H1 (cell line): ENCODE measurements around the gene BCL3. TPM values are rescaled to one million over a fixed set of nuclear protein-coding genes. Genes with fewer than 3 reads are reported as not detected.

Source experiments
- CTCF ChIA-PET: fragments of 300-600 bp; sonication (Branson Sonifier 250); formaldehyde crosslinking; loops from one replicate; lab custom pipeline; 2021; ENCODE audit not compliant: partially characterized antibody; lab: Charles Lee
- POLR2A ChIA-PET: fragments of 300-600 bp; sonication (Branson Sonifier 250); formaldehyde crosslinking; loops from one replicate; lab custom pipeline; 2021; ENCODE audit warnings: inconsistent platforms; ENCODE audit not compliant: partially characterized antibody; lab: Charles Lee
- DNase-seq, 2 experiments: peaks; one replicate each; pipeline versions ENCODE4 v3.0.0 to v3.0.0-alpha.2; 2010 to 2022; ENCODE audit warnings: low spot score in 2 of 2, low read depth in 1 of 2, mixed read lengths in 1 of 2
- FAIRE-seq: peaks from 2 replicates; lab custom pipeline; 2011; peaks lifted over from hg19 to GRCh38; lab: Jason Lieb, UNC
- H2AFZ ChIP-seq: 2 replicates; pipeline ENCODE4 v1.8.1; 2012; ENCODE audit warnings: low read length, inconsistent platforms
- H2AK5ac ChIP-seq: 2 replicates; pipeline ENCODE4 v1.6.1; 2013; ENCODE audit warnings: low read depth, low read length
- H2BK120ac ChIP-seq: replicated peaks from 2 replicates; pipeline ENCODE3; 2013; ENCODE audit warnings: low read depth, low read length, inconsistent platforms
- H2BK12ac ChIP-seq: 2 replicates; pipeline ENCODE4 v1.6.1; 2013; ENCODE audit warnings: low read depth, low read length
- H2BK15ac ChIP-seq: 2 replicates; pipeline ENCODE4 v1.6.1; 2013; ENCODE audit warnings: low read length
- H2BK20ac ChIP-seq: 2 replicates; pipeline ENCODE4 v1.6.1; 2013; ENCODE audit warnings: low read length
- H2BK5ac ChIP-seq: 2 replicates; pipeline ENCODE4 v1.6.1; 2013; ENCODE audit warnings: low read depth, low read length
- H3K14ac ChIP-seq: 2 replicates; pipeline ENCODE4 v1.6.1; 2013; ENCODE audit warnings: inconsistent platforms; ENCODE audit not compliant: insufficient read length
- H3K18ac ChIP-seq: 2 replicates; pipeline ENCODE4 v1.6.1; 2013; ENCODE audit warnings: low read length; ENCODE audit errors: extremely low read depth
- H3K23ac ChIP-seq: 2 replicates; pipeline ENCODE4 v1.6.1; 2013; ENCODE audit warnings: inconsistent platforms; ENCODE audit not compliant: insufficient read length
- H3K23me2 ChIP-seq: 2 replicates; pipeline ENCODE4 v1.6.1; 2013; ENCODE audit warnings: low read depth, low read length
- H3K27ac ChIP-seq: 2 replicates; pipeline ENCODE4 v1.6.1; 2011; ENCODE audit warnings: low read depth, low read length, inconsistent platforms
- H3K27me3 ChIP-seq, 4 experiments: replicated peaks in 1 of 4; 1 replicate in 1 of 4; 2 replicates in 3 of 4; pipeline versions ENCODE4 v1.6.1 to v1.8.1; 2011 to 2013; ENCODE audit warnings: low read length in 3 of 4, mild to moderate bottlenecking in 3 of 4, inconsistent platforms in 2 of 4, mixed read lengths in 2 of 4, moderate library complexity in 1 of 4; ENCODE audit not compliant: control insufficient read depth in 3 of 4, insufficient read depth in 3 of 4; ENCODE audit errors: extremely low read depth in 1 of 4
- H3K36me3 ChIP-seq, 4 experiments: 2 replicates each; pipeline versions ENCODE4 v1.6.1 to v1.8.1; 2011 to 2013; ENCODE audit warnings: mild to moderate bottlenecking in 4 of 4, low read length in 3 of 4, moderate library complexity in 2 of 4, control low read depth in 1 of 4, inconsistent platforms in 1 of 4; ENCODE audit not compliant: insufficient read depth in 4 of 4, control insufficient read depth in 2 of 4
- H3K4ac ChIP-seq: replicated peaks from 2 replicates; pipeline ENCODE3; 2013; ENCODE audit warnings: low read length, low read depth, mixed read lengths, inconsistent platforms; ENCODE audit not compliant: insufficient read length
- H3K4me1 ChIP-seq, 4 experiments: replicated peaks in 1 of 4; 1 replicate in 1 of 4; 2 replicates in 3 of 4; pipeline versions ENCODE4 v1.6.1 to v1.8.1; 2011 to 2013; ENCODE audit warnings: low read length in 3 of 4, inconsistent platforms in 2 of 4, mixed read lengths in 1 of 4; ENCODE audit not compliant: insufficient read depth in 4 of 4, control insufficient read depth in 3 of 4
- H3K4me2 ChIP-seq, 2 experiments: 2 replicates each; pipeline versions ENCODE4 v1.6.1 to v1.8.1; 2011 to 2013; ENCODE audit warnings: low read depth in 2 of 2, low read length in 2 of 2, control low read depth in 1 of 2, inconsistent platforms in 1 of 2, mild to moderate bottlenecking in 1 of 2; ENCODE audit not compliant: insufficient read depth in 1 of 2
- H3K4me3 ChIP-seq, 4 experiments: fragments of 200-600, 300-600 bp in 1 of 4; sonication (generic), shearing (Covaris generic), sonication (Bioruptor Twin) in 1 of 4; 2 replicates each; pipeline versions ENCODE4 v1.5.1 to v1.8.1; 2011 to 2016; ENCODE audit warnings: low read length in 4 of 4, low read depth in 3 of 4, control low read depth in 2 of 4, inconsistent platforms in 2 of 4, mild to moderate bottlenecking in 2 of 4, mixed read lengths in 1 of 4, moderate library complexity in 1 of 4; ENCODE audit not compliant: insufficient read depth in 2 of 4; ENCODE audit errors: extremely low read depth in 1 of 4
- H3K56ac ChIP-seq: replicated peaks from 2 replicates; pipeline ENCODE3; 2013; ENCODE audit warnings: low read depth, mild to moderate bottlenecking, mixed read lengths, low read length, inconsistent platforms; ENCODE audit not compliant: insufficient read length
- H3K79me1 ChIP-seq: 2 replicates; pipeline ENCODE4 v1.6.1; 2013; ENCODE audit warnings: low read depth, low read length, control low read depth
- H3K79me2 ChIP-seq, 2 experiments: 2 replicates each; pipeline versions ENCODE4 v1.6.1 to v1.8.1; 2012 to 2013; ENCODE audit warnings: low read length in 2 of 2, mild to moderate bottlenecking in 2 of 2, inconsistent platforms in 1 of 2; ENCODE audit not compliant: insufficient read depth in 2 of 2, control insufficient read depth in 1 of 2
- H3K9ac ChIP-seq, 4 experiments: replicated peaks in 1 of 4; 1 replicate in 1 of 4; 2 replicates in 3 of 4; pipeline versions ENCODE4 v1.6.1 to v1.8.1; 2011 to 2013; ENCODE audit warnings: low read depth in 3 of 4, low read length in 3 of 4, control low read depth in 2 of 4, mild to moderate bottlenecking in 2 of 4, moderate library complexity in 2 of 4, inconsistent platforms in 1 of 4; ENCODE audit errors: extremely low read depth in 1 of 4
- H3K9me3 ChIP-seq, 2 experiments: 2 replicates each; pipeline versions ENCODE4 v1.6.1 to v1.8.1; 2012 to 2013; ENCODE audit warnings: mild to moderate bottlenecking in 2 of 2, moderate library complexity in 2 of 2, control low read depth in 1 of 2, inconsistent platforms in 1 of 2, low read depth in 1 of 2, low read length in 1 of 2, mixed read lengths in 1 of 2; ENCODE audit not compliant: insufficient read depth in 2 of 2
- H4K20me1 ChIP-seq, 2 experiments: replicated peaks in 1 of 2; 2 replicates each; pipeline versions ENCODE3 to v1.8.1; 2011 to 2013; ENCODE audit warnings: inconsistent platforms in 2 of 2, low read length in 2 of 2, mild to moderate bottlenecking in 1 of 2; ENCODE audit not compliant: insufficient read depth in 2 of 2, control insufficient read depth in 1 of 2
- H4K5ac ChIP-seq: 2 replicates; pipeline ENCODE4 v1.6.1; 2013; ENCODE audit warnings: low read length, low read depth, mixed read lengths, inconsistent platforms; ENCODE audit not compliant: insufficient read length
- H4K8ac ChIP-seq: 2 replicates; pipeline ENCODE4 v1.8.0; 2013; ENCODE audit warnings: mild to moderate bottlenecking, moderate library complexity, low read length, inconsistent platforms; ENCODE audit not compliant: insufficient read depth; ENCODE audit errors: extremely low read depth
- H4K91ac ChIP-seq: replicated peaks from 2 replicates; pipeline ENCODE3; 2013; ENCODE audit warnings: low read length, mixed read lengths, inconsistent platforms; ENCODE audit not compliant: insufficient read length
- ASH2L ChIP-seq: fragments of 200-600, 300-600 bp; sonication (generic); IDR thresholded peaks from one replicate; pipeline ENCODE4 v1.7.1; 2017; ENCODE audit warnings: low read length
- EGR1 ChIP-seq: IDR thresholded peaks from 2 replicates; pipeline ENCODE4 v1.6.1; 2011; ENCODE audit warnings: low read depth, low read length, borderline replicate concordance
- EZH2 ChIP-seq: fragments of 200-600 bp; sonication (generic); IDR thresholded peaks from 2 replicates; pipeline ENCODE4 v1.7.1; 2012; ENCODE audit warnings: low read depth, mild to moderate bottlenecking, moderate library complexity, low read length, inconsistent platforms; ENCODE audit not compliant: severe bottlenecking
- POLR2A ChIP-seq, 2 experiments: IDR thresholded peaks; 1 replicate in 1 of 2; 2 replicates in 1 of 2; pipeline ENCODE4 v1.6.1; 2011; ENCODE audit warnings: low read depth in 2 of 2, low read length in 2 of 2, mild to moderate bottlenecking in 2 of 2; ENCODE audit errors: control extremely low read depth in 1 of 2
- POLR2AphosphoS5 ChIP-seq: IDR thresholded peaks from 2 replicates; pipeline ENCODE4 v1.6.1; 2011; ENCODE audit warnings: low read depth, low read length
- RFX5 ChIP-seq: IDR thresholded peaks from 2 replicates; pipeline ENCODE4 v1.6.1; 2011; ENCODE audit warnings: low read depth, low read length, improper control_type of control experiment, borderline replicate concordance
- RNF2 ChIP-seq: fragments of 200-900, 300-1000 bp; sonication (generic); IDR thresholded peaks from 2 replicates; pipeline ENCODE4 v1.7.1; 2016; ENCODE audit warnings: borderline replicate concordance, low read depth, mild to moderate bottlenecking, antibody characterized with exemption, low read length; ENCODE audit not compliant: poor library complexity, severe bottlenecking; ENCODE audit errors: missing control alignments
- SAP30 ChIP-seq: fragments of 300-600 bp; sonication (generic); IDR thresholded peaks from 2 replicates; pipeline ENCODE4 v1.7.1; 2012; ENCODE audit warnings: low read length, moderate library complexity, mild to moderate bottlenecking, inconsistent platforms; ENCODE audit not compliant: insufficient read depth, insufficient replicate concordance
- YY1 ChIP-seq: IDR thresholded peaks from 2 replicates; pipeline ENCODE4 v1.6.1; 2011; ENCODE audit warnings: low read depth, mild to moderate bottlenecking, low read length
- WGBS, 2 experiments: shearing (Covaris generic) in 1 of 2; methylation state at CpG; one replicate each; pipeline versions ENCODE4 v1.1.6 to v1.1.7; 2013 to 2015; ENCODE audit warnings: low lambda C conversion rate in 2 of 2, mixed read lengths in 2 of 2, inconsistent platforms in 1 of 2, low coverage in 1 of 2, missing lambda C conversion rate in 1 of 2; ENCODE audit not compliant: insufficient replicate concordance in 2 of 2, insufficient coverage in 1 of 2, insufficient read length in 1 of 2; ENCODE audit errors: extremely low coverage in 1 of 2, missing lambda C conversion rate in 1 of 2; 5-methylcytosine and 5-hydroxymethylcytosine counted together
- polyA plus RNA-seq, 7 experiments: library from polyadenylated mRNA; depleted of rRNA in 3 of 7; stranded (reverse) in 5 of 7; unstranded in 2 of 7; fragments of >200 nt in 5 of 7; fragments of 200-250 nt in 2 of 7; gene quantifications; 1 replicate in 5 of 7; 2 replicates in 1 of 7; 4 replicates in 1 of 7; pipeline versions ENCODE4 v1.2.1 to v1.2.3, GENCODE V29; 2011 to 2013; ENCODE audit warnings: missing spikeins in 2 of 7, mixed read lengths in 2 of 7
- total RNA-seq: library from RNA; stranded (reverse); fragmentation: NEBNext Ultra II Directional; extraction: Animal tissue kit (Norgen Biotek cat#: 25700); gene quantifications from 2 replicates; pipeline ENCODE4 v1.2.1, GENCODE V29; 2021

Gene BCL3
- total and polyA plus RNA-seq, 2 of the 8 experiments (the other 6 are each of a cell fraction or from before 2014, with no cell fraction given) = 0.88 to 2.4 TPM

DNA sequence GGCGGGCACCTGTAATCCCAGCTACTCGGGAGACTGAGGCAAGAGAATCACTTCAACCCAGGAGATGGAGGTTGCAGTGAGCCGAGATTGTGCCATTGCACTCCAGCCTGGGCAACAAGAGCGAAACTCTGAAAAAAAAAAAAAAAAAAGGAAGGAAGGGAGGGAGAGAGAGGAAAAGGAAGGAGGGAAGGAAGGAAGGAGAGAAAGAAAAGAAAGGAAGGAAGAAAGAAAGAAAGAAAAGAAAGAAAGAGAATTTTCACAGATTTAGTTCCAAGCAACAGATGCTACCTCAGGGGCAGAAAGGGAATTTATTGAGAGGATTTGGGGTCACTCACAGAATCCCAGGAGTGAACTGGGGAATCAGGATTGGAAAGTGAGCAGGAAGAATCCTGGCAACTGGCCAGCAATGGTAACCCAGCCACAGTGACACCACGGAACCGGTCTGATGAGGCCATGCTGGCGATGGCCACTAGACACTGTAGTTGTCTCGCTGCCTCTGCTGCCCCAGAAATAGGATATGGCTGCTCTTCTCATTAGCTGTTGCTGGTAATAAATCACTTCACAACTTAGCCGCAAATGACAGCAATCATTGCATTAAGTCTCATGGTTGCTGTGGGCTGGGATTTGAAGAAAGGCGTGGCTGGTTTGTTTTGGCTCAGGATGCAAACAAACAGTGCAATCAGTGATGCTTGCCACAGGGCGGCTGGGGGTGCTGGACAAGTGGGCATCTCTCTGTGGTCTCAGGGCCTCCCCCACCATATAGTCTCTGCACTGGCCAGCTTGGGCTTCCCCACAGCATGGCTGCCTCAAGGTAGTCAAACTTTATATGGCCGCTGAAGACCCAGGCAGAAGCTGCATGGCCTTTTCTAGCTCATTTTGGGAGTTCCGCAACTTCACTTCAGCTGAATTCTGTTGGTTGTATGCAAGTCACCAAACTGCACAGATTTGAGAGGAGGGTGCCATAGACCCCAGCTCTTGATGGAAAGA, 55.2 kb downstream of the BCL3 start:
- no peak overlapping the region for H3K27ac ChIP-seq
- H3K9ac ChIP-seq = no peak overlapping the region
- DNase-seq = no peak
- H3K9me3 ChIP-seq = no peaks in the 10 kb centered on the region
- H4K8ac ChIP-seq = no peak overlapping the region; the same call in 1 of the 2 replicates
- H3K4ac ChIP-seq = no peak overlapping the region
- no peak overlapping the region for H2BK120ac ChIP-seq
- H3K23me2 ChIP-seq = peaks cover 5% of the 10 kb centered on the region; the same call in 1 of the 2 replicates
- no peak for FAIRE-seq
- no peaks in the 10 kb centered on the region for H3K79me2 ChIP-seq
- no peak overlapping the region for H2AK5ac ChIP-seq
- H3K4me3 ChIP-seq = no peak overlapping the region
- H2BK5ac ChIP-seq = no peak overlapping the region
- peaks cover 2 to 4% of the 10 kb centered on the region in 2 experiments for H4K20me1 ChIP-seq
- no peak overlapping the region for H3K23ac ChIP-seq
- CTCF ChIA-PET = interaction anchor here (0.5 to 8.5 kb wide), 17 partner anchors 7 to 913 kb away, joined by 3 to 116 read pairs (median 4); partner anchors contain the start of gene NECTIN2
- no peak overlapping the region for H3K14ac ChIP-seq
- peaks cover 0 to 22% (median 15%) of the 10 kb centered on the region in 4 experiments; a peak in 6 of 7 replicates for H3K4me1 ChIP-seq
- no peak overlapping the region for H2BK20ac ChIP-seq
- H3K79me1 ChIP-seq = no peaks in the 10 kb centered on the region
- no peak overlapping the region for H3K4me2 ChIP-seq
- H2AFZ ChIP-seq = no peak overlapping the region
- H4K5ac ChIP-seq = no peak overlapping the region
- 92% methylated on average over 11 of the region's 13 CpGs; no CpG with 5 or more reads in 1 of the 2 experiments for WGBS, 2 experiments
- H3K27me3 ChIP-seq = peaks cover 0 to 19% (median 17%) of the 10 kb centered on the region in 4 experiments; a peak in 6 of 7 replicates
- H2BK15ac ChIP-seq = no peak overlapping the region
- POLR2A ChIA-PET = interaction anchor here (0.6 to 2.0 kb wide), 11 partner anchors 8 to 146 kb away, joined by 3 to 7 read pairs (median 3); partner anchors contain the start of gene TOMM40
- no peak overlapping the region for H3K18ac ChIP-seq
- H2BK12ac ChIP-seq = no peak overlapping the region
- no peak overlapping the region for H3K56ac ChIP-seq
- H4K91ac ChIP-seq = no peak overlapping the region
- peaks cover 0 to 3% (median 0%) of the 10 kb centered on the region in 4 experiments; a peak in 1 of 8 replicates for H3K36me3 ChIP-seq
- TF ChIP-seq POLR2AphosphoS5 (no peak), SAP30 (no peak), POLR2A (IDR thresholded peaks at IDR 0.05; ENCODE audit: control extremely low read depth in 1 of 2, low read depth in 2 of 2, low read length in 2 of 2) (no peak), RNF2 (no peak), EZH2 (no peak), ASH2L (no peak), EGR1 (no peak), YY1 (no peak), RFX5 (no peak)
